ENCODE data around the gene ST6GALNAC1.
"Not testable (repeated sequence)": the region's sequence is repeated elsewhere in the genome, so short reads cannot be mapped to it uniquely, and the experiment has no call there.

Gene ST6GALNAC1

GRCh38 chr17:76611080-76611749 is 32.3 kb downstream of the ST6GALNAC1 start:
- peak; percentile 54 for DNase-seq

GRCh38 chr17:76606685-76607084 is 36.9 kb downstream of the ST6GALNAC1 start:
- not testable (repeated sequence) for DNase-seq

GRCh38 chr17:76601065-76601464 is 42.5 kb downstream of the ST6GALNAC1 start:
- DNase-seq: no peak

GRCh38 chr17:76599694-76600460 is 43.7 kb downstream of the ST6GALNAC1 start:
- DNase-seq: peak; percentile 88

GRCh38 chr17:76598004-76598439 is 45.5 kb downstream of the ST6GALNAC1 start:
- DNase-seq: peak; percentile 71

- DNase-seq: peak; percentile 9
Measured at GRCh38 chr17:76597156-76598003, 46.2 kb downstream of the ST6GALNAC1 start.

GRCh38 chr17:76594690-76595089 is 48.9 kb downstream of the ST6GALNAC1 start:
- DNase-seq: no peak

- no peak for DNase-seq
Measured at GRCh38 chr17:76593959-76594358, 49.6 kb downstream of the ST6GALNAC1 start.

GRCh38 chr17:76593384-76593826 is 50.2 kb downstream of the ST6GALNAC1 start:
- DNase-seq: no peak

GRCh38 chr17:76588182-76588581 is 55.4 kb downstream of the ST6GALNAC1 start:
- no peak for DNase-seq

GRCh38 chr17:76586741-76587487 is 56.6 kb downstream of the ST6GALNAC1 start:
- DNase-seq: no peak

GRCh38 chr17:76585649-76586593 is 57.6 kb downstream of the ST6GALNAC1 start, which contains the start of gene ST6GALNAC2:
Gene ST6GALNAC2, minus strand, starts transcription at chr17:76585860. Its CDS starts 52 bp downstream, at chr17:76585808.
- no peak for DNase-seq

- no peak for DNase-seq
Measured at GRCh38 chr17:76585033-76585648, 58.4 kb downstream of the ST6GALNAC1 start.

GRCh38 chr17:76584427-76585032 is 59.0 kb downstream of the ST6GALNAC1 start:
- DNase-seq: no peak

- no peak for DNase-seq
Measured at GRCh38 chr17:76582660-76583059, 60.9 kb downstream of the ST6GALNAC1 start.

GRCh38 chr17:76581515-76581914 is 62.0 kb downstream of the ST6GALNAC1 start:
- DNase-seq: no peak

GRCh38 chr17:76579281-76579680 is 64.3 kb downstream of the ST6GALNAC1 start:
- DNase-seq: peak; percentile 49

GRCh38 chr17:76578376-76578775 is 65.2 kb downstream of the ST6GALNAC1 start:
- no peak for DNase-seq

- no peak for DNase-seq
Measured at GRCh38 chr17:76577876-76578275, 65.7 kb downstream of the ST6GALNAC1 start.

- no peak for DNase-seq
Measured at GRCh38 chr17:76576189-76576588, 67.4 kb downstream of the ST6GALNAC1 start.
